Breast epithelium (tissue), 4 donors: Measurements from ENCODE around the gene BAIAP3. TPM values are rescaled to one million over a fixed set of nuclear protein-coding genes. Genes with fewer than 3 reads are reported as not detected.

ENCODE experiments used
- DNase-seq, 2 donors: peaks; one replicate each; pipeline ENCODE4 v3.0.0-alpha.2; 2019; ENCODE audit warnings: low spot score in 2 of 2
- H3K27ac ChIP-seq, 2 donors: fragments of 200-600 bp; sonication (generic) in 1 of 2; one replicate each; pipeline ENCODE4 v1.5.1; 2016 to 2019; ENCODE audit warnings: mild to moderate bottlenecking in 1 of 2
- H3K27me3 ChIP-seq, 2 donors: fragments of 200-600 bp; sonication (generic) in 1 of 2; one replicate each; pipeline versions ENCODE4 v1.5.1 to v1.6.0; 2017 to 2019; ENCODE audit warnings: control low read depth in 1 of 2, mild to moderate bottlenecking in 1 of 2
- H3K36me3 ChIP-seq: fragments of 200-600 bp; one replicate; pipeline ENCODE4 v1.5.1; 2019
- H3K4me1 ChIP-seq, 2 donors: fragments of 200-600 bp; sonication (generic); one replicate each; pipeline ENCODE4 v1.5.1; 2016 to 2019; ENCODE audit warnings: control low read depth in 1 of 2
- H3K4me3 ChIP-seq, 3 donors: fragments of 200-600 bp; sonication (generic); 1 replicate in 2 of 3; 2 replicates in 1 of 3; pipeline ENCODE4 v1.5.1; 2016 to 2019; ENCODE audit warnings: mild to moderate bottlenecking in 3 of 3, moderate library complexity in 2 of 3
- H3K9me3 ChIP-seq, 2 donors: fragments of 200-600 bp; sonication (generic) in 1 of 2; one replicate each; pipeline ENCODE4 v1.5.1; 2016 to 2019; ENCODE audit warnings: control low read depth in 1 of 2
- CTCF ChIP-seq, 3 donors: fragments of 450-650 bp; IDR thresholded peaks; one replicate each; pipeline ENCODE4 v1.5.1; 2016 to 2017; ENCODE audit warnings: antibody characterized with exemption in 3 of 3, mild to moderate bottlenecking in 3 of 3, moderate library complexity in 3 of 3
- POLR2A ChIP-seq: fragments of 450-650 bp; IDR thresholded peaks from one replicate; pipeline ENCODE4 v1.6.1; 2016; ENCODE audit warnings: antibody characterized with exemption, mild to moderate bottlenecking, moderate library complexity
- POLR2AphosphoS5 ChIP-seq, 3 donors: sonication (generic); formaldehyde crosslinking; IDR thresholded peaks; one replicate each; pipeline ENCODE4 v1.6.1; 2017; ENCODE audit warnings: antibody characterized with exemption in 3 of 3
- intact Hi-C: fragments of 100-400 bp; cut with DNase I; formaldehyde crosslinking; loops from one replicate; pipeline ENCODE4 v1.15.1; 2023; ENCODE audit warnings: low total_unique reads
- total RNA-seq, 3 donors: library from RNA; depleted of rRNA; stranded (reverse); fragments of >200 nt; gene quantifications; one replicate each; pipeline ENCODE4 v1.1.0, GENCODE V29; 2016

The BAIAP3 gene
- total RNA-seq, 3 donors from 2014 or later: 2.7 to 8.2 (median 7.3) TPM

- H3K27ac ChIP-seq: peak overlapping the region; percentile 59 to 72
- intact Hi-C loops: no loop called here
- TF ChIP-seq POLR2AphosphoS5 (IDR thresholded peaks at IDR 0.05) (no peak), CTCF (IDR thresholded peaks at IDR 0.05) (no peak), POLR2A (no peak)
- peak in 1 of 2 donors; percentile 38 for DNase-seq
- H3K27me3 ChIP-seq: no peaks in the 10 kb centered on the region
- no peaks in the 10 kb centered on the region for H3K9me3 ChIP-seq
- H3K36me3 ChIP-seq: peaks cover 14% of the 10 kb centered on the region
- H3K4me3 ChIP-seq: no peak overlapping the region
- peaks cover 7 to 10% of the 10 kb centered on the region in 2 donors for H3K4me1 ChIP-seq
Measured at GRCh38 chr16:1323296-1324239, 9.9 kb upstream of the BAIAP3 start.

GRCh38 chr16:1324286-1324826 lies 9.1 kb upstream of the BAIAP3 start:
- intact Hi-C loops: no loop called here
- no peaks in the 10 kb centered on the region for H3K9me3 ChIP-seq
- H3K27ac ChIP-seq: peak overlapping the region; percentile 19 to 59
- TF ChIP-seq CTCF (IDR thresholded peaks at IDR 0.05) (no peak), POLR2AphosphoS5 (IDR thresholded peaks at IDR 0.05) (no peak), POLR2A (no peak)
- H3K27me3 ChIP-seq: no peaks in the 10 kb centered on the region
- H3K4me1 ChIP-seq: peaks cover 7 to 10% of the 10 kb centered on the region in 2 donors
- peaks cover 14% of the 10 kb centered on the region for H3K36me3 ChIP-seq
- no peak overlapping the region for H3K4me3 ChIP-seq
- DNase-seq: no peak

- TF ChIP-seq CTCF (IDR thresholded peaks at IDR 0.05) (no peak), POLR2A (no peak), POLR2AphosphoS5 (IDR thresholded peaks at IDR 0.05) (no peak)
- Histone ChIP-seq H3K9me3 (peaks cover 0 to 3% of the 10 kb centered on the region in 2 donors), H3K27me3 (no peaks in the 10 kb centered on the region), H3K27ac (no peak overlapping the region), H3K4me3 (no peak overlapping the region), H3K36me3 (peaks cover 13% of the 10 kb centered on the region), H3K4me1 (peaks cover 7 to 10% of the 10 kb centered on the region in 2 donors)
- no peak for DNase-seq
- intact Hi-C loops: no loop called here
Measured at GRCh38 chr16:1325261-1325660, 8.2 kb upstream of the BAIAP3 start.

GRCh38 chr16:1325673-1326371 lies 7.6 kb upstream of the BAIAP3 start:
- peaks cover 7 to 10% of the 10 kb centered on the region in 2 donors for H3K4me1 ChIP-seq
- TF ChIP-seq POLR2AphosphoS5 (IDR thresholded peaks at IDR 0.05) (no peak), POLR2A (no peak), CTCF (IDR thresholded peaks at IDR 0.05) (no peak)
- H3K27me3 ChIP-seq: no peaks in the 10 kb centered on the region
- no peak overlapping the region for H3K27ac ChIP-seq
- intact Hi-C loops: no loop called here
- peaks cover 0 to 8% of the 10 kb centered on the region in 2 donors for H3K9me3 ChIP-seq
- H3K4me3 ChIP-seq: no peak overlapping the region
- H3K36me3 ChIP-seq: peaks cover 7% of the 10 kb centered on the region
- DNase-seq: no peak
